Stimulated activated CD4-positive, alpha-beta T cell treated with anti-CD3 and anti-CD28 coated beads, Interleukin-4, amount 100 ng/mL, for 48 hours (primary cell): ENCODE measurements around the gene STK38.

Experiments used
- DNase-seq, 2 donors: peaks; one replicate each; pipeline ENCODE4 v3.0.0-alpha.2; 2020; ENCODE audit warnings: low read depth in 2 of 2

Gene STK38

GRCh38 chr6:36523451-36523850, 23.8 kb downstream of the STK38 start:
- DNase-seq = no peak

- no peak for DNase-seq
Measured at GRCh38 chr6:36519352-36519751, 27.9 kb downstream of the STK38 start.

- no peak for DNase-seq
Measured at GRCh38 chr6:36517408-36517807, 29.9 kb downstream of the STK38 start.

GRCh38 chr6:36516988-36517387, 30.3 kb downstream of the STK38 start:
- no peak for DNase-seq

GRCh38 chr6:36516559-36516958, 30.7 kb downstream of the STK38 start:
- DNase-seq = no peak

- no peak for DNase-seq
Measured at GRCh38 chr6:36515844-36516243, 31.4 kb downstream of the STK38 start.

- DNase-seq = no peak
Measured at GRCh38 chr6:36514554-36515456, 32.5 kb downstream of the STK38 start.

- no peak for DNase-seq
Measured at GRCh38 chr6:36510365-36510764, 36.9 kb downstream of the STK38 start.

- no peak for DNase-seq
Measured at GRCh38 chr6:36508532-36508931, 38.7 kb downstream of the STK38 start.

GRCh38 chr6:36506611-36507010, 40.7 kb downstream of the STK38 start:
- DNase-seq = no peak

GRCh38 chr6:36505744-36506534, 41.3 kb downstream of the STK38 start:
- no peak for DNase-seq

- DNase-seq = no peak
Measured at GRCh38 chr6:36504982-36505381, 42.3 kb downstream of the STK38 start.

GRCh38 chr6:36504181-36504580, 43.1 kb downstream of the STK38 start:
- DNase-seq = no peak

GRCh38 chr6:36501686-36502085, 45.6 kb downstream of the STK38 start:
- no peak for DNase-seq

- DNase-seq = no peak
Measured at GRCh38 chr6:36499918-36500317, 47.4 kb downstream of the STK38 start.

- DNase-seq = no peak
Measured at GRCh38 chr6:36495086-36495485, 52.2 kb downstream of the STK38 start.

GRCh38 chr6:36493859-36494258, 53.4 kb downstream of the STK38 start:
- DNase-seq = no peak

GRCh38 chr6:36493319-36493718, 54.0 kb downstream of the STK38 start:
- no peak for DNase-seq

- no peak for DNase-seq
Measured at GRCh38 chr6:36492621-36493020, 54.7 kb downstream of the STK38 start.

- no peak for DNase-seq
Measured at GRCh38 chr6:36492092-36492491, 55.2 kb downstream of the STK38 start.

- DNase-seq = no peak
Measured at GRCh38 chr6:36491378-36491965, 55.8 kb downstream of the STK38 start.

GRCh38 chr6:36489426-36489825, 57.9 kb downstream of the STK38 start:
- DNase-seq = no peak

- no peak for DNase-seq
Measured at GRCh38 chr6:36488221-36488620, 59.1 kb downstream of the STK38 start.
